Smooth muscle cell of the pulmonary artery (primary cell): ENCODE results near the gene GATAD1. TPM values are rescaled to one million over a fixed set of nuclear protein-coding genes. Genes with fewer than 3 reads are reported as not detected.

Experiments
- total RNA-seq: library from RNA; depleted of rRNA; stranded (reverse); fragments of >200 nt; gene quantifications from 2 replicates; pipeline ENCODE4 v1.2.3, GENCODE V29; 2014

GATAD1 gene
- total RNA-seq = 26.1 and 27.7 TPM in 2 replicates

GRCh38 chr7:92447345-92448204, at the start of gene GATAD1:
Gene GATAD1, plus strand, starts transcription at chr7:92447482. Its CDS starts 248 bp downstream, at chr7:92447730.

GRCh38 chr7:92477681-92478080, 30.4 kb downstream of the GATAD1 start, which contains the start of gene ERVW-1:
Gene ERVW-1, minus strand, starts transcription at chr7:92477946. Its CDS starts 7,565 bp downstream, at chr7:92470381.

Other genes with a start within 250 kb of the GATAD1 start
- gene KRIT1, start 201.6 kb upstream of the GATAD1 start, total RNA-seq = 55.0 and 56.7 TPM in 2 replicates
- 63.7 and 65.0 TPM in 2 replicates for gene ANKIB1, start 201.5 kb upstream of the GATAD1 start, total RNA-seq
- gene ERVW-1, start 30.5 kb downstream of the GATAD1 start, total RNA-seq = not detected in 2 replicates
- 13.8 and 14.5 TPM in 2 replicates for gene PEX1, start 81.0 kb downstream of the GATAD1 start, total RNA-seq
- gene RBM48, start 81.3 kb downstream of the GATAD1 start, total RNA-seq = 8.1 and 8.7 TPM in 2 replicates
- gene FAM133B, start 142.9 kb downstream of the GATAD1 start, total RNA-seq = 12.2 and 12.6 TPM in 2 replicates